Liver (tissue), 9 donors: ENCODE results near the gene CCDC51. TPM values are rescaled to one million over a fixed set of nuclear protein-coding genes. Genes with fewer than 3 reads are reported as not detected.

Source experiments
- DNase-seq: peaks from one replicate; pipeline ENCODE4 v3.0.0-alpha.2; 2017; ENCODE audit warnings: low spot score
- H3K27ac ChIP-seq, 2 donors: one replicate each; pipeline ENCODE4 v1.7.0; 2013; ENCODE audit warnings: inconsistent platforms in 2 of 2, low read length in 2 of 2, control low read depth in 1 of 2, low read depth in 1 of 2, mild to moderate bottlenecking in 1 of 2
- H3K27me3 ChIP-seq, 4 donors: one replicate each; pipeline versions ENCODE4 v1.6.1 to v1.7.0; 2013; ENCODE audit warnings: low read length in 3 of 4, inconsistent platforms in 1 of 4, mild to moderate bottlenecking in 1 of 4, moderate library complexity in 1 of 4; ENCODE audit not compliant: control insufficient read depth in 4 of 4, insufficient read depth in 4 of 4
- H3K36me3 ChIP-seq, 4 donors: one replicate each; pipeline versions ENCODE4 v1.6.1 to v1.7.0; 2013; ENCODE audit warnings: low read length in 3 of 4, mild to moderate bottlenecking in 3 of 4, low read depth in 1 of 4, moderate library complexity in 1 of 4; ENCODE audit not compliant: control insufficient read depth in 4 of 4, insufficient read depth in 3 of 4
- H3K4me1 ChIP-seq, 4 donors: one replicate each; pipeline versions ENCODE4 v1.6.1 to v1.7.0; 2013; ENCODE audit warnings: low read length in 3 of 4, mild to moderate bottlenecking in 3 of 4, moderate library complexity in 1 of 4; ENCODE audit not compliant: control insufficient read depth in 4 of 4, insufficient read depth in 4 of 4
- H3K4me3 ChIP-seq, 3 donors: one replicate each; pipeline versions ENCODE4 v1.6.1 to v1.7.0; 2013; ENCODE audit warnings: low read length in 3 of 3, control low read depth in 1 of 3, low read depth in 1 of 3, mild to moderate bottlenecking in 1 of 3
- H3K9ac ChIP-seq, 2 donors: one replicate each; pipeline ENCODE4 v1.7.0; 2013; ENCODE audit warnings: low read length in 2 of 2, mild to moderate bottlenecking in 2 of 2, moderate library complexity in 2 of 2, control low read depth in 1 of 2, low read depth in 1 of 2
- H3K9me3 ChIP-seq, 4 donors: one replicate each; pipeline versions ENCODE4 v1.6.1 to v1.7.0; 2013; ENCODE audit warnings: low read length in 3 of 4; ENCODE audit not compliant: control insufficient read depth in 4 of 4
- EGR1 ChIP-seq, 2 donors: IDR thresholded peaks; 2 replicates each; pipeline ENCODE4 v1.6.1; 2016 to 2018; ENCODE audit warnings: antibody characterized with exemption in 2 of 2, low read depth in 2 of 2
- FOXA2 ChIP-seq: IDR thresholded peaks from 2 replicates; pipeline ENCODE4 v1.6.1; 2016; ENCODE audit warnings: antibody characterized with exemption
- HNF4G ChIP-seq: IDR thresholded peaks from 2 replicates; pipeline ENCODE4 v1.6.1; 2016; ENCODE audit warnings: antibody characterized with exemption
- NR2F2 ChIP-seq: IDR thresholded peaks from 2 replicates; pipeline ENCODE4 v1.6.1; 2016; ENCODE audit warnings: antibody characterized with exemption
- RXRA ChIP-seq, 2 donors: IDR thresholded peaks; 2 replicates each; pipeline ENCODE4 v1.6.1; 2017 to 2018; ENCODE audit warnings: antibody characterized with exemption in 2 of 2, mild to moderate bottlenecking in 1 of 2
- TAF1 ChIP-seq: conservative IDR thresholded peaks from 2 replicates; pipeline ENCODE4 v1.6.1; 2016; ENCODE audit warnings: antibody characterized with exemption, mild to moderate bottlenecking
- WGBS: extraction: QIAGEN DNeasy Blood & Tissue Kit; methylation state at CpG from one replicate; pipeline ENCODE4 v1.1.7; 2013; 5-methylcytosine and 5-hydroxymethylcytosine counted together
- polyA plus RNA-seq, 2 donors: library from polyadenylated mRNA; stranded (reverse) in 1 of 2; unstranded in 1 of 2; fragments of 200-250 nt in 1 of 2; fragments of >200 nt in 1 of 2; fragmentation: Nextera tagmentation in 1 of 2; extraction: Ambion mirVana in 1 of 2; gene quantifications; one replicate each; pipeline versions ENCODE4 v1.2.1 to v1.2.3, GENCODE V29; 2013 to 2015
- total RNA-seq, 2 donors: library from RNA; depleted of rRNA; stranded (reverse); fragments of >200 nt; gene quantifications; one replicate each; pipeline ENCODE4 v1.2.3, GENCODE V29; 2014
- TF ChIP-seq, protein P1 (sequence below): IDR thresholded peaks from 2 replicates; pipeline ENCODE4 v1.6.1; 2016; ENCODE audit warnings: antibody characterized with exemption
- TF ChIP-seq, protein P2 (sequence below): fragments of 150-350 bp; IDR thresholded peaks from 2 replicates; pipeline ENCODE4 v1.5.1; 2017; ENCODE audit warnings: improper control_type of control experiment, low read depth, low read length; ENCODE audit not compliant: missing input control
- donor health status: healthy.
- donor health status: healthy.
- donor health status: healthy.
- donor health status: healthy.
- donor health status: healthy.

Gene CCDC51
- total and polyA plus RNA-seq, 4 donors, result 7.9 to 13.7 (median 11.0) TPM

DNA sequence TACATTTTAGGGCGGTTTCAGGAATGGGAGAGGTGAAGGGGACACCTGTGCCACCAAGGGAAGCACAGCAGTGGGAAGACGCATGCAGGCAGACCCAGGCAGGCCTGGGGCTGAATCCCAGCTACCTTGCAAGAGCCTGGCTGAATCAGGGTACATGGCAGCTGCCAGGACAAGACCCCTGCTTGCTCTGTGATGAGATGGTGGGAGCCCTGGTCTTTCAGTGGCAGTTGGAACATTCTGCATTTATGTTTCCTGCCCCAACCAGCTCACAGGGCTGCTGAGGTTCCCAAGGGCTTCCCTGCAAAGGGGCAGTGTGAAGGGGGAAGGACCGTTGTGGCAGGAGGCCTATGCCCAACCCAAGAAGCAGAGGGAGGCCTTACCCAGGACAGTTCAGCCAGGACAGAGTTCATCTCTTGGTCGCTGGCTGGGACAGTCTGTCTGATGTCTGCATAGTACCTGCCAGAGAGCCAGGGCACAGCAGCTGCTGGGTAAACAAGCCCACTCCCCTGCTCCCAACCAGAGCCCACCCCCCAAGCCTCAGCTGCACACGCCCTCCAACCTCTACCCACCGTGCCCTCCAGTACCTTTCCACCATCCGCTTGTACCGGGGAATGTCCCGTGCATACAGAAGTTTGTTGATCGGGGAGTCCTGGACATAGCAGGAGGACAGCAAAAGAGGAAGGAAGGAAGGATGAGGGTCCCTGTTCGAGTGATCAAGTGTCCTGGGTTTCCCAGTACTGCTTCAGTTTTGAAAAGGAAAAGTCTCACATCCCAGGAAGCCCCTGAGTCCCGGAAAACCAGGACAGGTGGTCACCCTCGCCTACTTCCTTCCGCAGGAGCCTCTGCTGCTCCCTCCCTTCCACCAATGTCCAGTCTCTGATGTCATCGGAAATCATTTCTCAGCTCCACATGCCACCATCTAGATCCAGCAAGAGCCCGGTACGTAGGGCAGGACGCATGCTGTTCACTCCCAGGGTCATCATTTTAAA, 33.2 kb downstream of the CCDC51 start:
- peaks cover 32 to 89% (median 48%) of the 10 kb centered on the region in 4 donors for H3K36me3 ChIP-seq
- 84% methylated on average over 18 of the region's 18 CpGs for WGBS
- no peak overlapping the region for H3K9ac ChIP-seq
- no peak for DNase-seq
- no peak overlapping the region for H3K4me3 ChIP-seq
- no peaks in the 10 kb centered on the region for H3K27me3 ChIP-seq
- no peaks in the 10 kb centered on the region for H3K9me3 ChIP-seq
- H3K27ac ChIP-seq, result no peak overlapping the region
- TF ChIP-seq RXRA (IDR thresholded peaks at IDR 0.05), result no peak
- TF ChIP-seq EGR1 (IDR thresholded peaks at IDR 0.05; ENCODE audit: low read depth in 2 of 2), result no peak
- no peaks in the 10 kb centered on the region for H3K4me1 ChIP-seq

DNA sequence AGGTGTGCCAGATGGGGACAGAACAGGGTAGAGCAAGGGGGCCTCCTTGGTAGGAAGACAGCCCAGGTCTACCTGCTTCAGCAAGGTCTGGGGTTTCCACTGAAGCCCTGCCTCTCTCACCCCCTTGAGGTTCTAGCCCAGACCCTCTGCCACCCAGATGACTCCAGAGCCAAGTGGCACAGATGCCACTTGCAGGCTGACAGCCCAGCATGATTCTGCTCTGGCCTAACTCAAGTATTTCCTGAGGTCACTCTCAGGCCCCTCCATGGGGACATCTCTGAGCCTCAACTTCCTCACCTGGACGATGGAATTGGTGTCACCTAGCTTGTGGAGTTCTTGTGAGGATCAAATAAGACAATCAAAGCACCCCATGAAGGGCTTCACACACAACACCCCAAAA, 33.9 kb downstream of the CCDC51 start:
- Histone ChIP-seq H3K27ac (no peak overlapping the region), H3K9ac (no peak overlapping the region), H3K9me3 (no peaks in the 10 kb centered on the region), H3K4me3 (no peak overlapping the region), H3K4me1 (no peaks in the 10 kb centered on the region), H3K27me3 (no peaks in the 10 kb centered on the region), H3K36me3 (peaks cover 26 to 81% (median 44%) of the 10 kb centered on the region in 4 donors)
- no peak for DNase-seq
- WGBS, result 76% methylated on average over 1 of the region's 1 CpG
- TF ChIP-seq, protein P1, sequence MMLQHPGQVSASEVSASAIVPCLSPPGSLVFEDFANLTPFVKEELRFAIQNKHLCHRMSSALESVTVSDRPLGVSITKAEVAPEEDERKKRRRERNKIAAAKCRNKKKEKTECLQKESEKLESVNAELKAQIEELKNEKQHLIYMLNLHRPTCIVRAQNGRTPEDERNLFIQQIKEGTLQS, result no peak
- TF ChIP-seq RXRA (IDR thresholded peaks at IDR 0.05) (no peak), NR2F2 (no peak), HNF4G (no peak)
- TF ChIP-seq, protein P2, sequence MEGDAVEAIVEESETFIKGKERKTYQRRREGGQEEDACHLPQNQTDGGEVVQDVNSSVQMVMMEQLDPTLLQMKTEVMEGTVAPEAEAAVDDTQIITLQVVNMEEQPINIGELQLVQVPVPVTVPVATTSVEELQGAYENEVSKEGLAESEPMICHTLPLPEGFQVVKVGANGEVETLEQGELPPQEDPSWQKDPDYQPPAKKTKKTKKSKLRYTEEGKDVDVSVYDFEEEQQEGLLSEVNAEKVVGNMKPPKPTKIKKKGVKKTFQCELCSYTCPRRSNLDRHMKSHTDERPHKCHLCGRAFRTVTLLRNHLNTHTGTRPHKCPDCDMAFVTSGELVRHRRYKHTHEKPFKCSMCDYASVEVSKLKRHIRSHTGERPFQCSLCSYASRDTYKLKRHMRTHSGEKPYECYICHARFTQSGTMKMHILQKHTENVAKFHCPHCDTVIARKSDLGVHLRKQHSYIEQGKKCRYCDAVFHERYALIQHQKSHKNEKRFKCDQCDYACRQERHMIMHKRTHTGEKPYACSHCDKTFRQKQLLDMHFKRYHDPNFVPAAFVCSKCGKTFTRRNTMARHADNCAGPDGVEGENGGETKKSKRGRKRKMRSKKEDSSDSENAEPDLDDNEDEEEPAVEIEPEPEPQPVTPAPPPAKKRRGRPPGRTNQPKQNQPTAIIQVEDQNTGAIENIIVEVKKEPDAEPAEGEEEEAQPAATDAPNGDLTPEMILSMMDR, result no peak

DNA sequence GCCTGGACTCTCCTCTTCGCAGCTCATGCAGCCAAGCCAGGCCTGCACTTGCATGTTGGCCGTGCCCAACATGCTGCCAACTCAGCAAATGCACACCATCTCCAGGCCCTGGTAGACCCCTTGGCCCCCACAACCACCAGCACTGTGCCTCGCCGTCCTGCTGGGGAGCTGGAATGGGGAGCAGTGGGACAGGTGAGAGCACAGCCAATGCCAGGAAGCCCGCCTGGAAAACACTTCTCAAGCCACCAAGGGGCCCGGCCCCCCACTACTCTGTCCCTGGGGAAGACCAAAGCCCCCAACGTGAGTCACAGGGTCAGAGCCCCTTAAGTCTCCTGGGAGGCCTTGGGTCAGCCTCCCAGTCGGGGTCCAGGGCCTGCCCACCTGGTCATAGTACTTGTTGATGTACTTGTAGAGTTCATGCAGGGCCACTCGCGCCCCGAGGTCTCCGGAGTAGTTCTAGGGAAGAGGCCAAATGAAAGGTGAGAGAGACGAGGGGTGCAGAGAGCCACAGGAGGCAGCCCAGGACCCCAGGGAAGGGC, 34.5 kb downstream of the CCDC51 start:
- H3K4me3 ChIP-seq, result no peak overlapping the region
- no peaks in the 10 kb centered on the region for H3K27me3 ChIP-seq
- WGBS, result 82% methylated on average over 13 of the region's 13 CpGs
- no peak for DNase-seq
- no peak overlapping the region for H3K9ac ChIP-seq
- TF ChIP-seq FOXA2 (no peak), TAF1 (no peak)
- H3K27ac ChIP-seq, result peak overlapping the region in 1 of 2 donors; percentile 6
- no peaks in the 10 kb centered on the region for H3K9me3 ChIP-seq
- peaks cover 21 to 75% (median 38%) of the 10 kb centered on the region in 4 donors for H3K36me3 ChIP-seq
- no peaks in the 10 kb centered on the region for H3K4me1 ChIP-seq
